Nephron progenitor cell (in vitro differentiated cells): ENCODE data around the gene CDK15.
A peak's percentile ranks its signal among the peaks of the same experiment; 100 is the strongest.
"Not testable (repeated sequence)": the region's sequence is repeated elsewhere in the genome, so short reads cannot be mapped to it uniquely, and the experiment has no call there.

Source experiments
- DNase-seq: peaks from one replicate; pipeline ENCODE4 v3.0.0; 2021
- H3K27ac Mint-ChIP-seq: 2 replicates; pipeline ENCODE4 v1.8.0; 2021; ENCODE audit warnings: mild to moderate bottlenecking, moderate library complexity, mixed read lengths
- H3K27me3 Mint-ChIP-seq: 2 replicates; pipeline ENCODE4 v1.8.0; 2021; ENCODE audit warnings: mild to moderate bottlenecking, low read depth, mixed read lengths; ENCODE audit not compliant: poor library complexity
- H3K36me3 Mint-ChIP-seq: 2 replicates; pipeline ENCODE4 v1.8.0; 2021; ENCODE audit warnings: low read depth, mixed read lengths
- H3K4me1 Mint-ChIP-seq: 2 replicates; pipeline ENCODE4 v1.8.0; 2021; ENCODE audit warnings: mixed read lengths
- H3K4me3 Mint-ChIP-seq: 2 replicates; pipeline ENCODE4 v1.8.0; 2021; ENCODE audit warnings: mild to moderate bottlenecking, moderate library complexity, mixed read lengths
- H3K9me3 Mint-ChIP-seq: 2 replicates; pipeline ENCODE4 v1.8.0; 2021; ENCODE audit warnings: mild to moderate bottlenecking, moderate library complexity, mixed read lengths
- CTCF ChIP-seq: fragments of 200-600 bp; sonication (generic); IDR thresholded peaks from 2 replicates; pipeline ENCODE4 v1.5.0; 2021; ENCODE audit warnings: antibody characterized with exemption

Gene CDK15

GRCh38 chr2:201806442-201807170 is at the start of gene CDK15:
TSS of gene CDK15 (plus strand) at chr2:201806537. CDS start at chr2:201806665, 128 bp downstream.
- Mint-ChIP-seq H3K4me3 (peak within 1 kb of the TSS; percentile 69), H3K27ac (peak within 1 kb of the TSS; percentile 94), H3K9me3 (peaks cover 12% of the 10 kb centered on the region), H3K4me1 (peaks cover 58% of the 10 kb centered on the region), H3K36me3 (peaks cover 6% of the 10 kb centered on the region), H3K27me3 (peaks cover 2% of the 10 kb centered on the region)
- TF ChIP-seq CTCF, result no peak
- no peak for DNase-seq

- Mint-ChIP-seq H3K4me3 (no peak overlapping the region), H3K27ac (peak overlapping the region; percentile 29), H3K4me1 (peaks cover 17% of the 10 kb centered on the region), H3K27me3 (no peaks in the 10 kb centered on the region), H3K9me3 (no peaks in the 10 kb centered on the region), H3K36me3 (peaks cover 8% of the 10 kb centered on the region)
- TF ChIP-seq CTCF, result no peak
- DNase-seq, result no peak
Observed at GRCh38 chr2:201758234-201758633, 48.1 kb upstream of the CDK15 start.

- Mint-ChIP-seq H3K4me1 (peaks cover 11% of the 10 kb centered on the region), H3K36me3 (peaks cover 11% of the 10 kb centered on the region), H3K27me3 (no peaks in the 10 kb centered on the region), H3K27ac (no peak overlapping the region), H3K9me3 (no peaks in the 10 kb centered on the region), H3K4me3 (no peak overlapping the region)
- no peak for DNase-seq
- TF ChIP-seq CTCF, result no peak
Observed at GRCh38 chr2:201758873-201759272, 47.5 kb upstream of the CDK15 start.

- H3K27ac Mint-ChIP-seq, result no peak overlapping the region
- H3K4me3 Mint-ChIP-seq, result no peak overlapping the region
- H3K36me3 Mint-ChIP-seq, result peaks cover 13% of the 10 kb centered on the region
- H3K9me3 Mint-ChIP-seq, result no peaks in the 10 kb centered on the region
- peaks cover 4% of the 10 kb centered on the region for H3K4me1 Mint-ChIP-seq
- no peak for TF ChIP-seq CTCF
- no peak for DNase-seq
- H3K27me3 Mint-ChIP-seq, result no peaks in the 10 kb centered on the region
Observed at GRCh38 chr2:201759567-201759966, 46.8 kb upstream of the CDK15 start.

GRCh38 chr2:201761101-201761500 is 45.2 kb upstream of the CDK15 start:
- no peaks in the 10 kb centered on the region for H3K27me3 Mint-ChIP-seq
- peak overlapping the region; percentile 77 for H3K27ac Mint-ChIP-seq
- no peak overlapping the region for H3K4me3 Mint-ChIP-seq
- no peak for DNase-seq
- TF ChIP-seq CTCF, result no peak
- H3K4me1 Mint-ChIP-seq, result no peaks in the 10 kb centered on the region
- H3K9me3 Mint-ChIP-seq, result no peaks in the 10 kb centered on the region
- H3K36me3 Mint-ChIP-seq, result peaks cover 19% of the 10 kb centered on the region

- H3K4me1 Mint-ChIP-seq, H3K9me3 Mint-ChIP-seq, H3K27me3 Mint-ChIP-seq, H3K4me3 Mint-ChIP-seq, DNase-seq, H3K27ac Mint-ChIP-seq: not testable (repeated sequence)
- H3K36me3 Mint-ChIP-seq, result peaks cover 32% of the 10 kb centered on the region
Observed at GRCh38 chr2:201764469-201764868, 41.9 kb upstream of the CDK15 start.
